ENCODE data around the gene TPI1.

GRCh38 chr12:6854036-6854435 is 13.3 kb upstream of the TPI1 start:
- TF ChIP-seq, protein P1, sequence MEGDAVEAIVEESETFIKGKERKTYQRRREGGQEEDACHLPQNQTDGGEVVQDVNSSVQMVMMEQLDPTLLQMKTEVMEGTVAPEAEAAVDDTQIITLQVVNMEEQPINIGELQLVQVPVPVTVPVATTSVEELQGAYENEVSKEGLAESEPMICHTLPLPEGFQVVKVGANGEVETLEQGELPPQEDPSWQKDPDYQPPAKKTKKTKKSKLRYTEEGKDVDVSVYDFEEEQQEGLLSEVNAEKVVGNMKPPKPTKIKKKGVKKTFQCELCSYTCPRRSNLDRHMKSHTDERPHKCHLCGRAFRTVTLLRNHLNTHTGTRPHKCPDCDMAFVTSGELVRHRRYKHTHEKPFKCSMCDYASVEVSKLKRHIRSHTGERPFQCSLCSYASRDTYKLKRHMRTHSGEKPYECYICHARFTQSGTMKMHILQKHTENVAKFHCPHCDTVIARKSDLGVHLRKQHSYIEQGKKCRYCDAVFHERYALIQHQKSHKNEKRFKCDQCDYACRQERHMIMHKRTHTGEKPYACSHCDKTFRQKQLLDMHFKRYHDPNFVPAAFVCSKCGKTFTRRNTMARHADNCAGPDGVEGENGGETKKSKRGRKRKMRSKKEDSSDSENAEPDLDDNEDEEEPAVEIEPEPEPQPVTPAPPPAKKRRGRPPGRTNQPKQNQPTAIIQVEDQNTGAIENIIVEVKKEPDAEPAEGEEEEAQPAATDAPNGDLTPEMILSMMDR (IDR thresholded peaks at IDR 0.05), result no peak
- TF ChIP-seq POLR2A (IDR thresholded peaks at IDR 0.05), result no peak

Data from right lobe of liver (tissue), 4 donors.